Measurements from ENCODE around the gene PUS1.
"Not testable (repeated sequence)": the region's sequence is repeated elsewhere in the genome, so short reads cannot be mapped to it uniquely, and the experiment has no call there.

Gene PUS1

GRCh38 chr12:131948166-131948712 is 19.2 kb downstream of the PUS1 start:
- TF ChIP-seq, protein P1, sequence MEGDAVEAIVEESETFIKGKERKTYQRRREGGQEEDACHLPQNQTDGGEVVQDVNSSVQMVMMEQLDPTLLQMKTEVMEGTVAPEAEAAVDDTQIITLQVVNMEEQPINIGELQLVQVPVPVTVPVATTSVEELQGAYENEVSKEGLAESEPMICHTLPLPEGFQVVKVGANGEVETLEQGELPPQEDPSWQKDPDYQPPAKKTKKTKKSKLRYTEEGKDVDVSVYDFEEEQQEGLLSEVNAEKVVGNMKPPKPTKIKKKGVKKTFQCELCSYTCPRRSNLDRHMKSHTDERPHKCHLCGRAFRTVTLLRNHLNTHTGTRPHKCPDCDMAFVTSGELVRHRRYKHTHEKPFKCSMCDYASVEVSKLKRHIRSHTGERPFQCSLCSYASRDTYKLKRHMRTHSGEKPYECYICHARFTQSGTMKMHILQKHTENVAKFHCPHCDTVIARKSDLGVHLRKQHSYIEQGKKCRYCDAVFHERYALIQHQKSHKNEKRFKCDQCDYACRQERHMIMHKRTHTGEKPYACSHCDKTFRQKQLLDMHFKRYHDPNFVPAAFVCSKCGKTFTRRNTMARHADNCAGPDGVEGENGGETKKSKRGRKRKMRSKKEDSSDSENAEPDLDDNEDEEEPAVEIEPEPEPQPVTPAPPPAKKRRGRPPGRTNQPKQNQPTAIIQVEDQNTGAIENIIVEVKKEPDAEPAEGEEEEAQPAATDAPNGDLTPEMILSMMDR (IDR thresholded peaks at IDR 0.05; ENCODE audit: unreplicated experiment in 3 of 3): no peak
- Mint-ChIP-seq H3K9me3 (no peaks in the 10 kb centered on the region), H3K36me3 (ENCODE audit: low read depth) (peaks cover 10% of the 10 kb centered on the region), H3K27ac (peak overlapping the region in 2 of 3 experiments; percentile 13 to 77), H3K4me1 (peaks cover 8% of the 10 kb centered on the region), H3K4me3 (peak overlapping the region; percentile 29 to 80 (median 76)), H3K27me3 (ENCODE audit: low read depth) (no peaks in the 10 kb centered on the region)

DNA sequence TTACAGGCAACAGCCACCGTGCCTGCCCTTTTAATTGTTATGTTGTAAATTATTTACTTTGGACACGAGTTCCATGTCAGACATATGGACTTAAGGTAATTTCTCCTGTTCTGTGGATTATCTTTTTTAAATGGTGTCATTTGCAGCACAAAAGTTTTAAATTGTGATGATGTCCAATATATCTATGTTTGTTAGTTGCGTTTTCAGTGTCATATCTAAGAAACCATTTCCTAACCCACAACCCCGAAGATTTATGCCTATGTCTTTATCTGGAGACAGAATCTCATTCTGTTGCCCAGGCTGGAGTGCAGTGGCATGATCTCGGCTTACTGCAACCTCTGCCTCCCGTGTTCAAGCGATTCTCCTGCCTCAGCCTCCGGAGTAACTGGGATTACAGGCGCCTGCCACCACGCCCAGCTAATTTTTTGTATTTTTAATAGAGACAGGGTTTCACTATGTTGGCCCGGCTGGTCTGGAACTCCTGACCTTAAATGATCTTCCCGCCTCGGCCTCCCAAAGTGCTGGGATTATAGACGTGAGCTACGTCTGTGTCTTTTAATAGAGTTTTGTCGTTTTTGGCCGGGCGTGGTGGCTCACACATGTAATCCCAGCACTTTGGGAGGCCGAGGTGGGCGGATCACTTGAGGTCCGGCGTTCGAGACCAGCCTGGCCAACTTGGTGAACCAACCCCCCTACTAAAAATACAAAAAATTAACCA is 19.8 kb downstream of the PUS1 start:
- peak overlapping the region; percentile 13 to 79 (median 77) for H3K27ac Mint-ChIP-seq
- H3K27me3 Mint-ChIP-seq (ENCODE audit: low read depth); H3K9me3 Mint-ChIP-seq; H3K36me3 Mint-ChIP-seq (ENCODE audit: low read depth): not testable (repeated sequence)
- peaks cover 11% of the 10 kb centered on the region for H3K4me1 Mint-ChIP-seq
- peak overlapping the region; percentile 75 to 80 (median 78) for H3K4me3 Mint-ChIP-seq

GRCh38 chr12:131949431-131950181 is 20.5 kb downstream of the PUS1 start, which contains the start of gene EP400:
Gene EP400, plus strand, starts transcription at chr12:131949942. Its CDS starts 10,678 bp downstream, at chr12:131960620.
- H3K4me1 Mint-ChIP-seq: peaks cover 11% of the 10 kb centered on the region
- peak within 1 kb of the TSS; percentile 13 to 79 (median 77) for H3K27ac Mint-ChIP-seq

DNA sequence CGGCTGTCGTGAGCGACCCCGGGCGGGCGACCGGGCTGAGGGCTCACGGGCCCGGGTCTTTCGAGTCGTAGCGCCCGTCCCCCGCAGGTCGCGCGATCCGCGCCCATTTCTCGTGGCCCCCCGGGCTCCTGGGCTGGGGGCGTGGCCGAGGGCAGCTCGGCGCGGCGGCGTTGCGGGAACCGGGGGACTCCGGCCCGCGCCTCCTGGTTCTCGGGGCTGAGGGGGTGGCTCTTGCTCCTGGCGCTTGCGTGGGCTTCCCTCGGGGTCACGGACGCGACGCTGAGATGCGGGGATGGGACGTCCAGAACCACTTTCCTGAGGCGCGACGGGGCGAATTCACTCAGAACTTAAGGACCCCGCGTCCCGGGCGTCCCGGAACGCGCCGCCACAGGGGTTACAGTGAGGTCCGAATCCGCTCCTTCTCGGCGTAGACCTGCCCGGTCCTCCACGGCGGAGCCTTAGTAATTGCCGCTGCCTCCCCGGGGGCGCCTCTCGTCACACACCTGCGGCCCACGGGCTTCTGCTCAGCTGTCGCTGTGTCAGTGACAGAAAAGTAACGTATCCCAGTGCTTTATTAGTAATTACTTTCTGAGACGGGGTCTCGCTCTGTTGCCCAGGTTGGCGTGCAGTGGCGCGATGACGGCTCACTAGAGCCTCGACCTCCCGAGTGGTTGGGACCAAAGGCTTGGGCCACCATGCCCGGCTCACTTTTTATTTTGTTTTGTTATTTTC is 21.3 kb downstream of the PUS1 start:
- peaks cover 11% of the 10 kb centered on the region for H3K4me1 Mint-ChIP-seq
- H3K27me3 Mint-ChIP-seq (ENCODE audit: low read depth): no peaks in the 10 kb centered on the region
- TF ChIP-seq, protein P1 (IDR thresholded peaks at IDR 0.05; ENCODE audit: unreplicated experiment in 3 of 3): no peak
- no peaks in the 10 kb centered on the region for H3K36me3 Mint-ChIP-seq (ENCODE audit: low read depth)
- peak overlapping the region in 2 of 3 experiments; percentile 71 to 76 for H3K27ac Mint-ChIP-seq
- H3K9me3 Mint-ChIP-seq: no peaks in the 10 kb centered on the region
- peak overlapping the region; percentile 93 to 94 (median 94) for H3K4me3 Mint-ChIP-seq

More at GRCh38 chr12:131949431-131950181, 20.5 kb downstream of the PUS1 start, which contains the start of gene EP400:
- TF ChIP-seq, protein P1 (IDR thresholded peaks at IDR 0.05; ENCODE audit: unreplicated experiment in 3 of 3): peak; percentile 38 to 64 (median 38)
- no peaks in the 10 kb centered on the region for H3K9me3 Mint-ChIP-seq
- H3K27me3 Mint-ChIP-seq (ENCODE audit: low read depth): no peaks in the 10 kb centered on the region
- H3K4me3 Mint-ChIP-seq: peak within 1 kb of the TSS; percentile 93 to 94 (median 94)
- H3K36me3 Mint-ChIP-seq (ENCODE audit: low read depth): peaks cover 4% of the 10 kb centered on the region

GRCh38 chr12:131953810-131954209 is 24.7 kb downstream of the PUS1 start:
- not testable (repeated sequence) for H3K9me3 Mint-ChIP-seq; H3K36me3 Mint-ChIP-seq (ENCODE audit: low read depth); H3K27ac Mint-ChIP-seq; H3K27me3 Mint-ChIP-seq (ENCODE audit: low read depth)
- H3K4me1 Mint-ChIP-seq: peaks cover 23% of the 10 kb centered on the region
- H3K4me3 Mint-ChIP-seq: peak overlapping the region in 2 of 3 experiments; percentile 6 to 73

- H3K4me3 Mint-ChIP-seq; H3K36me3 Mint-ChIP-seq (ENCODE audit: low read depth); H3K27ac Mint-ChIP-seq; H3K27me3 Mint-ChIP-seq (ENCODE audit: low read depth); H3K9me3 Mint-ChIP-seq: not testable (repeated sequence)
- H3K4me1 Mint-ChIP-seq: peaks cover 30% of the 10 kb centered on the region
Measured at GRCh38 chr12:131954460-131954859, 25.4 kb downstream of the PUS1 start.

DNA sequence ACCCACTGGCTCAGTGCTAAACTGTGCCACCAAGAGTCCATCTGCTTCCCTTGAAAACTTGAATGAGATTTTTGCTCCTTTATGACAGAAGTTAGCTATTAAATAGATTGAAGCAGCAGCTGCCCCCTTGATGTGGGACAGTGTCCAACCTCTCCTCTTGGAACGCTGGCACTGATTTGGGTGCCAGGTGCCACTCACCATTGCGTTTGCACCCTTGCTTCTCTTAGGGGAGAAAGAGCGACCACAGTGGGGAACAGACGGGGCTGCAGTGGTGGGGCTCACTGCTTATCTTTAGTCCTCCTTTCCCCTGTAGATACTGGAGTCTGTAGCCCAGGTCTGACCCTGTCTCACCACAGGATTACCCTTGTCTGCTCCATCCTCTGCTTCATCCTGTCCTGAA is 30.0 kb downstream of the PUS1 start:
- H3K9me3 Mint-ChIP-seq: no peaks in the 10 kb centered on the region
- TF ChIP-seq, protein P1 (IDR thresholded peaks at IDR 0.05; ENCODE audit: unreplicated experiment in 3 of 3): no peak
- no peaks in the 10 kb centered on the region for H3K27me3 Mint-ChIP-seq (ENCODE audit: low read depth)
- H3K4me3 Mint-ChIP-seq: no peak overlapping the region
- H3K36me3 Mint-ChIP-seq (ENCODE audit: low read depth): peaks cover 21% of the 10 kb centered on the region
- peaks cover 30% of the 10 kb centered on the region for H3K4me1 Mint-ChIP-seq
- no peak overlapping the region for H3K27ac Mint-ChIP-seq

Measured in nephron (organoid).